Measurements from ENCODE around the gene THSD7A.

GRCh38 chr7:11758627-11759111 lies 73.3 kb downstream of the THSD7A start:
- no peak for TF ChIP-seq CTCF (IDR thresholded peaks at IDR 0.05; ENCODE audit: control extremely low read depth in 1 of 3, insufficient read depth in 1 of 3, low read depth in 1 of 3, low read length in 3 of 3)
- TF ChIP-seq JUND (IDR thresholded peaks at IDR 0.05; ENCODE audit: low read length): no peak
- TF ChIP-seq KDM5A (IDR thresholded peaks at IDR 0.05; ENCODE audit: low read length): no peak
- no peak for TF ChIP-seq MAX (IDR thresholded peaks at IDR 0.05)
- TF ChIP-seq POLR2AphosphoS5 (IDR thresholded peaks at IDR 0.05; ENCODE audit: low read depth, low read length): no peak
- TF ChIP-seq POLR2A (IDR thresholded peaks at IDR 0.05; ENCODE audit: control extremely low read depth in 1 of 2, low read depth in 2 of 2, low read length in 2 of 2): no peak
- TF ChIP-seq CBX5 (IDR thresholded peaks at IDR 0.05; ENCODE audit: low read depth, low read length): no peak
- TF ChIP-seq EP300 (IDR thresholded peaks at IDR 0.05; ENCODE audit: borderline replicate concordance in 1 of 2, low read depth in 2 of 2, low read length in 2 of 2): no peak
- no peak for TF ChIP-seq CHD1 (IDR thresholded peaks at IDR 0.05; ENCODE audit: low read depth, low read length)
- TF ChIP-seq TBP (IDR thresholded peaks at IDR 0.05; ENCODE audit: low read depth, low read length): no peak
- no peak for TF ChIP-seq EGR1 (IDR thresholded peaks at IDR 0.05; ENCODE audit: borderline replicate concordance, low read depth, low read length)
- TF ChIP-seq SUZ12 (IDR thresholded peaks at IDR 0.05; ENCODE audit: low read length): no peak
- no peak for TF ChIP-seq CHD2 (IDR thresholded peaks at IDR 0.05; ENCODE audit: low read length)
- no peak for TF ChIP-seq SRF (IDR thresholded peaks at IDR 0.05; ENCODE audit: low read depth, low read length)

Measured in H1 (cell line).